Gastrocnemius medialis (tissue), 4 donors: ENCODE results near the gene MADD.

ENCODE experiments used
- POLR2A ChIP-seq, 2 donors: fragments of 450-650 bp; IDR thresholded peaks; one replicate each; pipeline ENCODE4 v1.6.1; 2017; ENCODE audit warnings: antibody characterized with exemption in 2 of 2, mild to moderate bottlenecking in 2 of 2, moderate library complexity in 2 of 2
- TF ChIP-seq, protein P1 (sequence below), 5 experiments: fragments of 450-650 bp in 3 of 5; fragments of 200-600 bp in 2 of 5; sonication (generic) in 2 of 5; IDR thresholded peaks in 4 of 5; conservative IDR thresholded peaks in 1 of 5; 1 replicate in 4 of 5; 2 replicates in 1 of 5; pipeline ENCODE4 v1.5.1; 2016 to 2019; ENCODE audit warnings: antibody characterized with exemption in 5 of 5, mild to moderate bottlenecking in 3 of 5, moderate library complexity in 3 of 5

DNA sequence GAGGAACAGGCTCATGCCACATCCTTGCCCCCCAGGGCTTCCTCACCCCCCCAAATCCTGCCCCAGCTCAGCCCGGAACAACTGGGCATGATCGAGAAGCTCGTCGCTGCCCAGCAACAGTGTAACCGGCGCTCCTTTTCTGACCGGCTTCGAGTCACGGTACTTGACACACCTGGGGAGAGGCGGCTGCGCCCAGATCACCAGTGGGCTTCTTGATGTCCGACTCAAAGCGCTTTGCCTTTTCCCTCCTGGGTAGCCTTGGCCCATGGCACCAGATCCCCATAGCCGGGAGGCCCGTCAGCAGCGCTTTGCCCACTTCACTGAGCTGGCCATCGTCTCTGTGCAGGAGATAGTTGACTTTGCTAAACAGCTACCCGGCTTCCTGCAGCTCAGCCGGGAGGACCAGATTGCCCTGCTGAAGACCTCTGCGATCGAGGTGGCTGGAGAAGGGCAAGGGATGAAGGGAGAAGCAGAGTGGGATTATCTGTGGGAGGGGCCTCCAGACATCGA is 8.6 kb upstream of the MADD start:
- no peak for TF ChIP-seq POLR2A (IDR thresholded peaks at IDR 0.05)
- TF ChIP-seq, protein P1, sequence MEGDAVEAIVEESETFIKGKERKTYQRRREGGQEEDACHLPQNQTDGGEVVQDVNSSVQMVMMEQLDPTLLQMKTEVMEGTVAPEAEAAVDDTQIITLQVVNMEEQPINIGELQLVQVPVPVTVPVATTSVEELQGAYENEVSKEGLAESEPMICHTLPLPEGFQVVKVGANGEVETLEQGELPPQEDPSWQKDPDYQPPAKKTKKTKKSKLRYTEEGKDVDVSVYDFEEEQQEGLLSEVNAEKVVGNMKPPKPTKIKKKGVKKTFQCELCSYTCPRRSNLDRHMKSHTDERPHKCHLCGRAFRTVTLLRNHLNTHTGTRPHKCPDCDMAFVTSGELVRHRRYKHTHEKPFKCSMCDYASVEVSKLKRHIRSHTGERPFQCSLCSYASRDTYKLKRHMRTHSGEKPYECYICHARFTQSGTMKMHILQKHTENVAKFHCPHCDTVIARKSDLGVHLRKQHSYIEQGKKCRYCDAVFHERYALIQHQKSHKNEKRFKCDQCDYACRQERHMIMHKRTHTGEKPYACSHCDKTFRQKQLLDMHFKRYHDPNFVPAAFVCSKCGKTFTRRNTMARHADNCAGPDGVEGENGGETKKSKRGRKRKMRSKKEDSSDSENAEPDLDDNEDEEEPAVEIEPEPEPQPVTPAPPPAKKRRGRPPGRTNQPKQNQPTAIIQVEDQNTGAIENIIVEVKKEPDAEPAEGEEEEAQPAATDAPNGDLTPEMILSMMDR (IDR thresholded peaks at IDR 0.05 in 4 of 5, conservative IDR thresholded peaks at IDR 0.05 in 1 of 5), result no peak
